HFFc6 (cell line): ENCODE measurements around the gene TMEM141. TPM values are rescaled to one million over a fixed set of nuclear protein-coding genes. Genes with fewer than 3 reads are reported as not detected.

Experiments
- DNase-seq: peaks from one replicate; pipeline ENCODE4 v3.0.0-alpha.2; 2018
- H3K27ac Mint-ChIP-seq: 2 replicates; pipeline ENCODE4 v1.8.0; 2020; ENCODE audit warnings: mild to moderate bottlenecking, mixed read lengths
- H3K27me3 Mint-ChIP-seq: 2 replicates; pipeline ENCODE4 v1.8.0; 2021; ENCODE audit warnings: mild to moderate bottlenecking, moderate library complexity, mixed read lengths; ENCODE audit not compliant: insufficient read depth
- H3K36me3 Mint-ChIP-seq: 2 replicates; pipeline ENCODE4 v1.8.0; 2021; ENCODE audit warnings: low read depth, mixed read lengths
- H3K4me1 Mint-ChIP-seq: 2 replicates; pipeline ENCODE4 v1.8.0; 2020; ENCODE audit warnings: low read depth, mixed read lengths
- H3K4me3 Mint-ChIP-seq: 2 replicates; pipeline ENCODE4 v1.8.0; 2020; ENCODE audit warnings: mild to moderate bottlenecking, moderate library complexity, mixed read lengths
- H3K9me3 Mint-ChIP-seq: 2 replicates; pipeline ENCODE4 v1.8.0; 2020; ENCODE audit warnings: mild to moderate bottlenecking, mixed read lengths
- CTCF ChIP-seq: fragments of 200-600 bp; sonication (generic); IDR thresholded peaks from 2 replicates; pipeline ENCODE4 v1.5.0; 2021; ENCODE audit warnings: antibody characterized with exemption, mild to moderate bottlenecking
- total RNA-seq, 6 experiments: library from RNA; stranded (reverse); fragmentation: NEBNext Ultra II Directional; extraction: Animal tissue kit (Norgen Biotek cat#: 25700); gene quantifications; 2 replicates in 1 of 6; 3 replicates in 5 of 6; pipeline ENCODE4 v1.2.3, GENCODE V29; 2021

Gene TMEM141
- total RNA-seq, 6 experiments from 2014 or later: 46.1 to 62.2 (median 52.6) TPM

DNA sequence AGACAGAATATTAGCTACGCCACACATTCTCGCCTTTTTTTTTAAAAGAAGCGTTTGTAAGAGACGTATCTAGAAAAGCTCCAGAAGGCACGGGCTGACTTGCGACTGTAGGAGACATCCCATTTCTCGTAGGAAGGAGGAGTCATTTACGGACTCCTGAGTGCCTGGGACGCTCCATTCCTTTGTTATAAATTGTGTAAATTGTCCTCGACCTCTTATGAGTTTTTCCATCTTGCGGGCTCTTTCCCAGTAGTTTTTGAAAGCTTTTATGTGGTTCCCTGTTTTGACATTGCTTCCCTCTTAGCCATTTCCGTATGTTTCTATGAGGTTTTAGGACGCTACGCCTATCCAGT, 17.6 kb downstream of the TMEM141 start:
- no peaks in the 10 kb centered on the region for H3K9me3 Mint-ChIP-seq
- no peak for TF ChIP-seq CTCF
- DNase-seq: peak; percentile 33
- H3K27ac Mint-ChIP-seq: peak overlapping the region; percentile 69
- H3K4me3 Mint-ChIP-seq: peak overlapping the region; percentile 87
- H3K27me3 Mint-ChIP-seq: peaks cover 2% of the 10 kb centered on the region; the same call in 1 of the 2 replicates
- H3K36me3 Mint-ChIP-seq: peaks cover 29% of the 10 kb centered on the region
- peaks cover 30% of the 10 kb centered on the region for H3K4me1 Mint-ChIP-seq

GRCh38 chr9:136814725-136815421, 23.7 kb downstream of the TMEM141 start:
- no peaks in the 10 kb centered on the region for H3K9me3 Mint-ChIP-seq
- DNase-seq: no peak
- no peak overlapping the region for H3K4me3 Mint-ChIP-seq
- H3K4me1 Mint-ChIP-seq: peaks cover 9% of the 10 kb centered on the region
- no peak overlapping the region for H3K27ac Mint-ChIP-seq
- peaks cover 40% of the 10 kb centered on the region for H3K36me3 Mint-ChIP-seq
- TF ChIP-seq CTCF: no peak
- peaks cover 2% of the 10 kb centered on the region; the same call in 1 of the 2 replicates for H3K27me3 Mint-ChIP-seq

GRCh38 chr9:136815422-136815782, 24.3 kb downstream of the TMEM141 start:
- no peak overlapping the region for H3K4me3 Mint-ChIP-seq
- no peak for TF ChIP-seq CTCF
- peaks cover 2% of the 10 kb centered on the region; the same call in 1 of the 2 replicates for H3K27me3 Mint-ChIP-seq
- peaks cover 5% of the 10 kb centered on the region; the same call in 1 of the 2 replicates for H3K4me1 Mint-ChIP-seq
- peaks cover 36% of the 10 kb centered on the region for H3K36me3 Mint-ChIP-seq
- DNase-seq: no peak
- no peak overlapping the region for H3K27ac Mint-ChIP-seq
- H3K9me3 Mint-ChIP-seq: no peaks in the 10 kb centered on the region

DNA sequence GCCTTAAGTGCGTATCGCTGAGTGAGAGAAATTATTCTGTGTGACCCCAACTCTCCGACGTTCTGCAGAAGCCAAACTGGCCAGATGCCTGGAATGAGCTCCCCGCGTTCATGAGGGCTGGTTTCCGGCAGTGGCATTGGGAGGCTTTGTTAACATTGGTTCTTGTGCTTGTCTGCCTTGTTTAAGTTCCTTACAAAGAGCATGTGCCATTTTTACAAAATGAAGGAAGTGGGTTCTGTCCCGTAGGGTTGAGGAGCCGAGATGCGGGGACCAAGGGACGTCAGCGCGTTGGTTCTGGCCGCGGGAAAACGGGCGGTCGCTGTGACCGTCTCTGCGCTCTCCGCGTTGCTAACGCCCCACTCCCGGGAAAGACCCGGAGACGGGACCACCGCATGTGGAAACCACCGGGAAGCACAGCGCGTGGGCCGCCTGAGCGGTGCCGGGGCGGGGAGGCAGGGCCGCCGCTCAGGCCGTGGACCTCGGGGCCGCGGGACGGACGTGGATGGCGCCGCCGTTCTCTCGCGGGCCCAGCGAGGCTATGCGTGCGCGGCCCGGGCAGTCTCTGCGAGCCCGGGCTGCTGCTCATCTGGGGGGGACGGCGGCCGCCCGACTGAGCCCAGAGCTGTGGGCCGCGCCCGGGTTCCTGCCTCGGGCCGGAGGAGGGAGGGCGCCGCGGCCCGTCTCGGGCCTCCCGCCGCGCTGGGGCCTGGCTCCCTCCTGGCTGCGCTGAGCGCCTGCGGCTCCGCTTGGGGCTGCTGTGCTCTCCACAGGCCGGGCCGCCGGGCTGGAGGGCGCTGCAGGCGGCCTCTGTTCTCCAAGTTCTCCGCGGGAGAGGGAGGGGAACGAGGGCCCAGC, 30.1 kb downstream of the TMEM141 start:
- Mint-ChIP-seq H3K4me3 (peak overlapping the region; percentile 71), H3K36me3 (peaks cover 13% of the 10 kb centered on the region)

More for the DNA sequence above, 30.1 kb downstream of the TMEM141 start:
- Mint-ChIP-seq H3K27ac (peak overlapping the region; percentile 40; the same call in 1 of the 2 replicates), H3K4me1 (peaks cover 8% of the 10 kb centered on the region), H3K27me3 (no peaks in the 10 kb centered on the region; the same call in 1 of the 2 replicates), H3K9me3 (no peaks in the 10 kb centered on the region)
- DNase-seq: no peak
- TF ChIP-seq CTCF: no peak
